A673 (cell line): ENCODE data around the gene ARPP21. TPM values are rescaled to one million over a fixed set of nuclear protein-coding genes. Genes with fewer than 3 reads are reported as not detected.

Experiments used
- BruUV-seq: library from RNA; stranded (reverse); fragments of 400-500 nt; replicated peaks from 2 replicates; lab custom pipeline; 2021; lab: Mats Ljungman, UMichigan
- CTCF ChIA-PET: fragments of 300-600 bp; sonication (Branson Sonifier 250); formaldehyde crosslinking; loops from one replicate; lab custom pipeline; 2022; ENCODE audit warnings: antibody characterized with exemption; lab: Charles Lee
- POLR2A ChIA-PET: fragments of 300-600 bp; sonication (Branson Sonifier 250); formaldehyde crosslinking; loops from one replicate; lab custom pipeline; 2022; ENCODE audit warnings: antibody characterized with exemption; ENCODE audit not compliant: low non-redundant PET; lab: Charles Lee
- DNase-seq: peaks from one replicate; pipeline ENCODE4 v3.0.0-alpha.2; 2015; ENCODE audit warnings: low spot score
- H3K27ac ChIP-seq: fragments of 200-600 bp; sonication (generic); 2 replicates; pipeline ENCODE4 v1.5.1; 2016; ENCODE audit warnings: mixed run types, low read depth, mild to moderate bottlenecking, mixed read lengths, antibody characterized with exemption, low read length; ENCODE audit not compliant: poor library complexity, severe bottlenecking
- H3K27me3 ChIP-seq: fragments of 200-600 bp; sonication (generic); replicated peaks from 2 replicates; pipeline ENCODE4 v1.6.1; 2017; ENCODE audit warnings: mixed run types, low read depth, mild to moderate bottlenecking, mixed read lengths, antibody characterized with exemption, low read length; ENCODE audit not compliant: insufficient read depth, poor library complexity
- H3K36me3 ChIP-seq: fragments of 200-600 bp; sonication (generic); 2 replicates; pipeline ENCODE4 v1.6.1; 2016; ENCODE audit warnings: mixed run types, mild to moderate bottlenecking, mixed read lengths, antibody characterized with exemption, low read length; ENCODE audit not compliant: insufficient read depth, poor library complexity, severe bottlenecking
- H3K4me1 ChIP-seq: fragments of 200-600 bp; sonication (generic); 2 replicates; pipeline ENCODE4 v1.6.1; 2017; ENCODE audit warnings: mixed run types, mild to moderate bottlenecking, mixed read lengths, antibody characterized with exemption, low read length; ENCODE audit not compliant: insufficient read depth, poor library complexity, severe bottlenecking
- H3K4me3 ChIP-seq: fragments of 200-600 bp; sonication (generic); 2 replicates; pipeline ENCODE4 v1.5.1; 2016; ENCODE audit warnings: low read depth, mixed run types, mild to moderate bottlenecking, mixed read lengths, low read length; ENCODE audit not compliant: poor library complexity, severe bottlenecking
- H3K9me3 ChIP-seq: fragments of 200-600 bp; sonication (generic); 2 replicates; pipeline ENCODE4 v1.6.1; 2016; ENCODE audit warnings: mixed run types, low read depth, mild to moderate bottlenecking, mixed read lengths, antibody characterized with exemption, low read length; ENCODE audit not compliant: poor library complexity, severe bottlenecking
- CTCF ChIP-seq: fragments of 300-800, 200-600 bp; sonication (generic); conservative IDR thresholded peaks from 2 replicates; pipeline ENCODE4 v1.5.1; 2017; ENCODE audit warnings: low read depth, mild to moderate bottlenecking, antibody characterized with exemption, low read length, moderate library complexity, mixed read lengths
- EZH2 ChIP-seq: fragments of 200-600 bp; sonication (generic); IDR thresholded peaks from 2 replicates; pipeline ENCODE4 v1.6.1; 2017; ENCODE audit warnings: borderline replicate concordance, low read depth, mild to moderate bottlenecking, mixed read lengths, antibody characterized with exemption, low read length; ENCODE audit not compliant: poor library complexity, severe bottlenecking
- intact Hi-C: fragments of 100-400 bp; cut with micrococcal nuclease; formaldehyde crosslinking; loops from one replicate; pipeline ENCODE4 v1.10.0; 2022; ENCODE audit not compliant: unreplicated experiment
- total RNA-seq: library from RNA; stranded (reverse); gene quantifications from 2 replicates; pipeline ENCODE4 v1.2.3, GENCODE V29; 2021

ARPP21 gene
- total RNA-seq, 1 experiment from 2014 or later: not detected

DNA sequence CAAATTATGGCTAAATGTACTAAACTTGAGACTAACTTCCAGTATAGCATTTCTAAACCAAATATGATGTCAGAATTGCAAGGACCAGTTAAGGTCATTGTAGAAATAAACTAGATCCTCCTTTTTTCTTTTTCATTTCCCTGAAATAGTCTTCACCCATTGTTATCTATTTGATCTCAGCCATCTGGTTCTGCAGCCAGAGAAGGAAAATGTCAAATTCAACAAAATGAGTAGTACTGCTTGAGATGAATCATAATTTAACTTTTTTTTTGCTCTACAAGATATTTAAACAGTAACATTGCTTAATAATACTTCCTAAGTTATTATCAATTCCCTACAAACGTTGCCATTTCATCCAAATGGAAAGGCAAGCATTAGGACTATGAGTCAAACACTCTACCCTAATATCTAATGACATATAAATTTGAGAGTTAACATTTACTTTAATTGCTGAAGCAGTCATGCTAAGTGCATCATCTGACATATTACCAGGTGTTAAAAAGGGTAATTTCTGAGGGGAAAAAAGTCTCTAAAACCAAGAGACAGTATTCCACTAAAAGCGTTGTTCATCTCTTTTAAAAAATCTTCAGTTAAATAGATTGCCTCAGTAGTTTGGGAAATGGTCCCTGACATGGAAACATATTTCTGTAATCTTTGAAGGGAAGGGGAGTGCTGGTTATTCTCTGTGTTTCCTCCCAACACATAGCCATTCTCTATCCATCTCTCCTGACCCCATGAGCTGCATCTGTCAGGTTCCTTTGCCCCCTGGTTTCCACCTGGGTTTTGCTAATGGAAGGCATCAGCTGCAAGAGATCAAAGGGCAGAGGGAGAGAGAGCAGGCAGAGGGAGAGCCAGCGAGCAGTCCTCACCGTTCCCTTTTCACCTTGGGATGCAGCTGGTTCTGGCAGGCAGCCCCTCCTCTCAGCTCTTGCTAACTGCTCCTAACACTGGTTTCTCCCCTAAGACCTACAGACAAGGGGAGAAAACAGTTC, 138.5 kb downstream of the ARPP21 start:
- Histone ChIP-seq H3K27me3 (no peaks in the 10 kb centered on the region), H3K4me3 (no peak overlapping the region), H3K36me3 (no peaks in the 10 kb centered on the region), H3K4me1 (no peaks in the 10 kb centered on the region), H3K9me3 (no peaks in the 10 kb centered on the region), H3K27ac (no peak overlapping the region)
- intact Hi-C loops: no loop called here
- no peak for DNase-seq
- POLR2A ChIA-PET: no interaction called here
- no TSS peak for BruUV-seq
- CTCF ChIA-PET: no interaction called here
- no peak for TF ChIP-seq CTCF
- TF ChIP-seq EZH2: no peak

- Histone ChIP-seq H3K27me3 (no peaks in the 10 kb centered on the region), H3K36me3 (no peaks in the 10 kb centered on the region), H3K4me3 (no peak overlapping the region), H3K9me3 (no peaks in the 10 kb centered on the region), H3K27ac (no peak overlapping the region), H3K4me1 (no peaks in the 10 kb centered on the region)
- TF ChIP-seq CTCF: no peak
- TF ChIP-seq EZH2: no peak
- intact Hi-C loops: no loop called here
- CTCF ChIA-PET: no interaction called here
- POLR2A ChIA-PET: no interaction called here
- no peak for DNase-seq
- no TSS peak for BruUV-seq
Measured at GRCh38 chr3:35779611-35780010, 140.3 kb downstream of the ARPP21 start.

- TF ChIP-seq EZH2 (no peak), CTCF (no peak)
- CTCF ChIA-PET: no interaction called here
Measured at GRCh38 chr3:35780800-35781199, 141.5 kb downstream of the ARPP21 start.

More at GRCh38 chr3:35780800-35781199, 141.5 kb downstream of the ARPP21 start:
- no peak overlapping the region for H3K27ac ChIP-seq
- H3K4me1 ChIP-seq: no peaks in the 10 kb centered on the region
- no peak for DNase-seq
- H3K9me3 ChIP-seq: no peaks in the 10 kb centered on the region
- intact Hi-C loops: no loop called here
- no peak overlapping the region for H3K4me3 ChIP-seq
- no peaks in the 10 kb centered on the region for H3K27me3 ChIP-seq
- H3K36me3 ChIP-seq: no peaks in the 10 kb centered on the region
- POLR2A ChIA-PET: no interaction called here
- BruUV-seq: no TSS peak
